HepG2 (cell line): ENCODE data around the gene CDC42BPG.

ENCODE experiments used
- CCAR2 ChIP-seq: fragments of 200-400 bp; formaldehyde crosslinking; optimal IDR thresholded peaks from 2 replicates; pipeline ENCODE3; 2018; ENCODE audit warnings: low read depth, mild to moderate bottlenecking, low read length, moderate library complexity
- CCDC6 ChIP-seq: sonication (generic); formaldehyde crosslinking; IDR thresholded peaks from 2 replicates; pipeline ENCODE4 v1.8.1; 2022; ENCODE audit warnings: mild to moderate bottlenecking, missing genetic modification reagents, moderate library complexity
- KLF6 ChIP-seq: IDR thresholded peaks from 2 replicates; pipeline ENCODE4 v1.8.0; 2016; ENCODE audit warnings: missing biosample characterization, missing genetic modification reagents
- POLR2AphosphoS2 ChIP-seq: IDR thresholded peaks from 2 replicates; pipeline ENCODE4 v1.6.1; 2011; ENCODE audit warnings: low read depth, low read length, improper control_type of control experiment
- TAF1 ChIP-seq: sonication (generic); formaldehyde crosslinking; IDR thresholded peaks from 2 replicates; pipeline ENCODE4 v1.4.0; 2020; ENCODE audit warnings: missing genetic modification reagents
- ZBTB8A ChIP-seq: sonication (generic); formaldehyde crosslinking; IDR thresholded peaks from 2 replicates; pipeline ENCODE4 v1.4.0; 2020; ENCODE audit warnings: mild to moderate bottlenecking, low read depth, missing genetic modification reagents, borderline replicate concordance
- ZNF143 ChIP-seq: sonication (generic); formaldehyde crosslinking; IDR thresholded peaks from 2 replicates; pipeline ENCODE4 v1.4.0; 2020; ENCODE audit warnings: missing genetic modification reagents
- ZNF260 ChIP-seq: sonication (generic); formaldehyde crosslinking; IDR thresholded peaks from 2 replicates; pipeline ENCODE4 v1.4.0; 2020; ENCODE audit warnings: missing genetic modification reagents, low read depth, mild to moderate bottlenecking, borderline replicate concordance
- ZNF34 ChIP-seq: sonication (generic); formaldehyde crosslinking; IDR thresholded peaks from 2 replicates; pipeline ENCODE4 v1.4.0; 2020; ENCODE audit warnings: mild to moderate bottlenecking, missing genetic modification reagents, borderline replicate concordance
- ZSCAN20 ChIP-seq: sonication (generic); formaldehyde crosslinking; IDR thresholded peaks from 2 replicates; pipeline ENCODE4 v1.4.0; 2020; ENCODE audit warnings: missing genetic modification reagents, mild to moderate bottlenecking, borderline replicate concordance
- TF ChIP-seq, protein P1 (sequence below): sonication (generic); formaldehyde crosslinking; IDR thresholded peaks from 2 replicates; pipeline ENCODE4 v1.5.0; 2020; ENCODE audit warnings: mild to moderate bottlenecking, missing genetic modification reagents, moderate library complexity

DNA sequence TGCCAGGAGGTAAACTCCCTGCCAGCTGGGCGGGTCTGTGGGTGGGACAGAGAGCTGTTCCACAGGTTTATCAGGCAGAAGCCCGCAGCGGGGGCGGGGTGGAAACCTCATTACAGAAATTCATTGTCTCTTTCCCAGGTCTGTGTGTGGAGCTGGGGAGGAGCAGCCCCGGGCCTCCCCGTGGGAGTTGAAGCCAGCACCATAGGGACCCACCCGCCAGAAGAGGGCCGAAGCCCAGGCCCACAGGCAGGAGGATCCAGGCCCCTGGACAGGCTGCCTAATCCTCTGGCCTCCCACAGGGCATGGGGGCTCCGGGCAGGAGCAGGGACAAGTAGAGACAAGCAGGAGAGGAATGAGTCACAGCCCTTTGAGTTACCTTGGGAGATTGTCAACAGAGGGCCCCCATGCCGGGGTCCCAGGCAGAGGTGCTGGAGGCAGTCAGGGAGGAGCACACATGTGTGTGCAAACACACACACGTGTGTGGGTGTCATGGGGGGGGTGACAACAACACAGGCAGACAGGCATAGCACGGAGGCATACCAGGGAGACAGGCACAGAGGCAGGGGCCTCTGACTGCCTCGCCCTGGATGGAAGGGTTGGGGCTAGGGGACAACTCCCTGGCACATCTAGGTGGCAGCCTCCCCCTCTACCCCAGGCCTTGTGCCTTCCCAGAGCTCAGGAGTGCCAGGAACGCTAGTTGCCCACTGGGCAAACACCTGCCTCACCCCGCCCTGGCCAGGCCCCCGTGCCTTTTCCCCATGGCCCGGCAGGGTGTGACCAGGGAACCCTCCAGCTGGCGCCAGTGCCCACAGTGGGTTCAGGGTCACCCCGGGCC is 1.4 kb downstream of the CDC42BPG start:
- TF ChIP-seq POLR2AphosphoS2 (no peak), ZSCAN20 (CRISPR knock-in tag) (no peak), CCDC6 (CRISPR knock-in tag) (no peak), ZNF34 (CRISPR knock-in tag) (0 out of 2 replicates have a peak, but pooled peaks have one; percentile 78), CCAR2 (no peak), ZBTB8A (CRISPR knock-in tag) (no peak), ZNF143 (CRISPR knock-in tag) (peak; percentile 17; the same call in 1 of the 2 replicates), KLF6 (CRISPR knock-in tag) (no peak), TAF1 (CRISPR knock-in tag) (no peak), ZNF260 (CRISPR knock-in tag) (no peak)
- TF ChIP-seq, protein P1, sequence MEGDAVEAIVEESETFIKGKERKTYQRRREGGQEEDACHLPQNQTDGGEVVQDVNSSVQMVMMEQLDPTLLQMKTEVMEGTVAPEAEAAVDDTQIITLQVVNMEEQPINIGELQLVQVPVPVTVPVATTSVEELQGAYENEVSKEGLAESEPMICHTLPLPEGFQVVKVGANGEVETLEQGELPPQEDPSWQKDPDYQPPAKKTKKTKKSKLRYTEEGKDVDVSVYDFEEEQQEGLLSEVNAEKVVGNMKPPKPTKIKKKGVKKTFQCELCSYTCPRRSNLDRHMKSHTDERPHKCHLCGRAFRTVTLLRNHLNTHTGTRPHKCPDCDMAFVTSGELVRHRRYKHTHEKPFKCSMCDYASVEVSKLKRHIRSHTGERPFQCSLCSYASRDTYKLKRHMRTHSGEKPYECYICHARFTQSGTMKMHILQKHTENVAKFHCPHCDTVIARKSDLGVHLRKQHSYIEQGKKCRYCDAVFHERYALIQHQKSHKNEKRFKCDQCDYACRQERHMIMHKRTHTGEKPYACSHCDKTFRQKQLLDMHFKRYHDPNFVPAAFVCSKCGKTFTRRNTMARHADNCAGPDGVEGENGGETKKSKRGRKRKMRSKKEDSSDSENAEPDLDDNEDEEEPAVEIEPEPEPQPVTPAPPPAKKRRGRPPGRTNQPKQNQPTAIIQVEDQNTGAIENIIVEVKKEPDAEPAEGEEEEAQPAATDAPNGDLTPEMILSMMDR, result no peak; the same call in 1 of the 2 replicates
